Measurements from ENCODE around the gene PTPRJ.

The PTPRJ gene

GRCh38 chr11:47997063-47998053, 17.0 kb downstream of the PTPRJ start:
- DNase-seq = no peak

- DNase-seq = no peak
Observed at GRCh38 chr11:47998345-47998732, 18.0 kb downstream of the PTPRJ start.

- DNase-seq = no peak
Observed at GRCh38 chr11:47998733-47999359, 18.5 kb downstream of the PTPRJ start.

GRCh38 chr11:48000432-48000831, 20.1 kb downstream of the PTPRJ start:
- DNase-seq = no peak

- no peak for DNase-seq
Observed at GRCh38 chr11:48001438-48002021, 21.2 kb downstream of the PTPRJ start.

GRCh38 chr11:48002561-48002960, 22.2 kb downstream of the PTPRJ start:
- DNase-seq = no peak

- DNase-seq = no peak
Observed at GRCh38 chr11:48003926-48004325, 23.6 kb downstream of the PTPRJ start.

GRCh38 chr11:48004456-48004855, 24.1 kb downstream of the PTPRJ start:
- no peak for DNase-seq

- DNase-seq = no peak
Observed at GRCh38 chr11:48005136-48005535, 24.8 kb downstream of the PTPRJ start.

GRCh38 chr11:48005831-48006270, 25.5 kb downstream of the PTPRJ start:
- DNase-seq = no peak

GRCh38 chr11:48006301-48006992, 26.1 kb downstream of the PTPRJ start:
- DNase-seq = no peak

GRCh38 chr11:48007677-48008076, 27.3 kb downstream of the PTPRJ start:
- DNase-seq = no peak

- no peak for DNase-seq
Observed at GRCh38 chr11:48008951-48009270, 28.6 kb downstream of the PTPRJ start.

GRCh38 chr11:48011102-48011797, 30.9 kb downstream of the PTPRJ start:
- no peak for DNase-seq

GRCh38 chr11:48011798-48012391, 31.5 kb downstream of the PTPRJ start:
- DNase-seq = no peak

GRCh38 chr11:48013269-48013901, 33.0 kb downstream of the PTPRJ start:
- DNase-seq = no peak

- no peak for DNase-seq
Observed at GRCh38 chr11:48014917-48015316, 34.6 kb downstream of the PTPRJ start.

- no peak for DNase-seq
Observed at GRCh38 chr11:48017105-48017830, 36.9 kb downstream of the PTPRJ start.

GRCh38 chr11:48017831-48018527, 37.6 kb downstream of the PTPRJ start:
- DNase-seq = no peak

GRCh38 chr11:48018528-48019216, 38.3 kb downstream of the PTPRJ start:
- DNase-seq = no peak

Data from GF-D8 (cell line).